GM08714 (cell line): ENCODE data around the gene MAP4.

Source experiments
- H3K4me3 ChIP-seq: fragments of 200-500 bp; sonication (Bioruptor generic); 2 replicates; pipeline ENCODE4 v1.5.1; 2014; ENCODE audit warnings: mild to moderate bottlenecking, low read length, inconsistent platforms
- ZNF274 ChIP-seq: IDR thresholded peaks from 2 replicates; pipeline ENCODE4 v1.6.1; 2012; ENCODE audit warnings: mild to moderate bottlenecking, low read depth, low read length

Gene MAP4

GRCh38 chr3:47950453-47951169 lies 65.6 kb downstream of the MAP4 start:
- H3K4me3 ChIP-seq, result peak overlapping the region; percentile 58
- TF ChIP-seq ZNF274, result no peak

GRCh38 chr3:47949979-47950378 lies 66.2 kb downstream of the MAP4 start:
- H3K4me3 ChIP-seq, result peak overlapping the region; percentile 58; the same call in 1 of the 2 replicates
- TF ChIP-seq ZNF274, result no peak

GRCh38 chr3:47940232-47940631 lies 76.0 kb downstream of the MAP4 start:
- TF ChIP-seq ZNF274, result no peak
- no peak overlapping the region for H3K4me3 ChIP-seq

GRCh38 chr3:47932421-47932820 lies 83.8 kb downstream of the MAP4 start:
- no peak overlapping the region for H3K4me3 ChIP-seq
- no peak for TF ChIP-seq ZNF274

- TF ChIP-seq ZNF274, result no peak
These were observed 85.2 kb downstream of the MAP4 start for GRCh38 chr3:47930979-47931378.

GRCh38 chr3:47916696-47917095 lies 99.5 kb downstream of the MAP4 start:
- no peak for TF ChIP-seq ZNF274
- H3K4me3 ChIP-seq, result no peak overlapping the region

More at GRCh38 chr3:47930979-47931378, 85.2 kb downstream of the MAP4 start:
- no peak overlapping the region for H3K4me3 ChIP-seq

- no peak overlapping the region for H3K4me3 ChIP-seq
- no peak for TF ChIP-seq ZNF274
These were observed 100.0 kb downstream of the MAP4 start for GRCh38 chr3:47916201-47916600.

GRCh38 chr3:47912006-47912504 lies 104.2 kb downstream of the MAP4 start:
- TF ChIP-seq ZNF274, result no peak
- H3K4me3 ChIP-seq, result no peak overlapping the region

GRCh38 chr3:47910777-47911440 lies 105.3 kb downstream of the MAP4 start:
- H3K4me3 ChIP-seq, result no peak overlapping the region
- no peak for TF ChIP-seq ZNF274

GRCh38 chr3:47910233-47910632 lies 106.0 kb downstream of the MAP4 start:
- TF ChIP-seq ZNF274, result no peak

GRCh38 chr3:47909607-47910006 lies 106.6 kb downstream of the MAP4 start:
- no peak for TF ChIP-seq ZNF274
- H3K4me3 ChIP-seq, result no peak overlapping the region

More at GRCh38 chr3:47910233-47910632, 106.0 kb downstream of the MAP4 start:
- no peak overlapping the region for H3K4me3 ChIP-seq

GRCh38 chr3:47908744-47909143 lies 107.5 kb downstream of the MAP4 start:
- no peak for TF ChIP-seq ZNF274
- no peak overlapping the region for H3K4me3 ChIP-seq

- no peak for TF ChIP-seq ZNF274
- H3K4me3 ChIP-seq, result no peak overlapping the region
These were observed 108.4 kb downstream of the MAP4 start for GRCh38 chr3:47907784-47908183.

- H3K4me3 ChIP-seq, result no peak overlapping the region
- TF ChIP-seq ZNF274, result no peak
These were observed 113.5 kb downstream of the MAP4 start for GRCh38 chr3:47902746-47903145.

- H3K4me3 ChIP-seq, result no peak overlapping the region
- TF ChIP-seq ZNF274, result no peak
These were observed 114.9 kb downstream of the MAP4 start for GRCh38 chr3:47901280-47901833.
